ENCODE measurements around the gene AFDN. TPM values are rescaled to one million over a fixed set of nuclear protein-coding genes. Genes with fewer than 3 reads are reported as not detected.

The AFDN gene
- total and polyA plus RNA-seq, 10 of the 15 experiments (the other 5 are each of a cell fraction or from before 2014, with no cell fraction given), result 5.7 to 68.2 (median 45.1) TPM

DNA sequence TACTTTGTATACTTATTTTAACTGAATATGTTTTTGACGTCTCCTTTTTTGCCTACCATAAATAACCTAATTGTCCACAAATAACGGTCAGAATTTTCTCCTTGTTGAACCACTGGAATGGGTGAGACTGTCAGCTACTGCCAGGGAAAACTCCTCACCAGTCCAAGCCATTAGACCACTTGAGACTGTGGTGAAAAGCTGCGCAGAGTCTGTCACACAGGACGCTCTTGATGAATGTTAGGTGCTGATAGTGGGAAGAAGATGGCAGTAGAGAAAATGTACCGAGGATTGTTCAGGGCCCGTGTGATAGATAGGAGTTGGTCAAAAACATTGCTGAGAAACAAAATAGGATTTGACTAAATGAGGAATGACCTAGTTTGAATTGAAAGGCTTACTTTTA lies 95.1 kb downstream of the AFDN start:
- H3K27me3 ChIP-seq (replicated peaks in 1 of 2; ENCODE audit: control insufficient read depth in 2 of 2, insufficient read depth in 2 of 2, low read length in 1 of 2), result no peaks in the 10 kb centered on the region
- no peak overlapping the region for H3K4me2 ChIP-seq (ENCODE audit: control insufficient read depth, insufficient read depth)
- no peaks in the 10 kb centered on the region for H3K4me1 ChIP-seq (ENCODE audit: control insufficient read depth, insufficient read depth, low read length)
- no peak overlapping the region for H2AFZ ChIP-seq (ENCODE audit: control insufficient read depth, low read depth, low read length)
- H3K79me2 ChIP-seq (ENCODE audit: control insufficient read depth, insufficient read depth, low read length), result no peaks in the 10 kb centered on the region
- no peaks in the 10 kb centered on the region for H4K20me1 ChIP-seq (ENCODE audit: control insufficient read depth, insufficient read depth)
- ChIA-PET CTCF (interaction anchor here (1.1 kb wide), 1 partner anchor 11 kb away, joined by 3 read pairs; no protein-coding TSS in a partner anchor), RAD21 (ENCODE audit: unreplicated experiment) (no interaction called here), SMC1A (ENCODE audit: uncharacterized antibody, unreplicated experiment) (interaction anchor here (1.1 kb wide), 1 partner anchor 8 kb away, joined by 3 read pairs; no protein-coding TSS in a partner anchor), POLR2A (interaction anchor here (0.5 kb wide), 1 partner anchor 25 kb away, joined by 3 read pairs; no protein-coding TSS in a partner anchor)
- WGBS (ENCODE audit: insufficient coverage, insufficient replicate concordance, low lambda C conversion rate, missing lambda C conversion rate), result 97% methylated on average over 6 of the region's 6 CpGs
- H3K9ac ChIP-seq (ENCODE audit: control insufficient read depth, insufficient read depth, low read length), result no peak overlapping the region
- H3K36me3 ChIP-seq (ENCODE audit: control insufficient read depth in 2 of 2, insufficient read depth in 2 of 2, low read length in 1 of 2), result peaks cover 6 to 12% of the 10 kb centered on the region in 2 experiments; a peak in 3 of 4 replicates
- no peaks in the 10 kb centered on the region for H3K9me3 ChIP-seq (replicated peaks; ENCODE audit: control insufficient read depth, insufficient read depth, low read length)
- no peak for FAIRE-seq
- BruUV-seq (replicated peaks), result no TSS peak
- in situ Hi-C loops (cut with MboI), result no loop called here
- intact Hi-C loops (cut with micrococcal nuclease; ENCODE audit: unreplicated experiment), result no loop called here
- DNase-seq (ENCODE audit: low read depth, low spot score), result no peak
- ATAC-seq, result no peak
- H3K27ac ChIP-seq (ENCODE audit: control insufficient read depth, insufficient read depth), result no peak overlapping the region
- TF ChIP-seq, protein P1, sequence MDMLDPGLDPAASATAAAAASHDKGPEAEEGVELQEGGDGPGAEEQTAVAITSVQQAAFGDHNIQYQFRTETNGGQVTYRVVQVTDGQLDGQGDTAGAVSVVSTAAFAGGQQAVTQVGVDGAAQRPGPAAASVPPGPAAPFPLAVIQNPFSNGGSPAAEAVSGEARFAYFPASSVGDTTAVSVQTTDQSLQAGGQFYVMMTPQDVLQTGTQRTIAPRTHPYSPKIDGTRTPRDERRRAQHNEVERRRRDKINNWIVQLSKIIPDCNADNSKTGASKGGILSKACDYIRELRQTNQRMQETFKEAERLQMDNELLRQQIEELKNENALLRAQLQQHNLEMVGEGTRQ (IDR thresholded peaks at IDR 0.05; ENCODE audit: borderline replicate concordance, low read depth, low read length), result no peak
- TF ChIP-seq WRNIP1 (IDR thresholded peaks at IDR 0.05; ENCODE audit: borderline replicate concordance, low read depth, low read length) (no peak), SUPT20H (IDR thresholded peaks at IDR 0.05; ENCODE audit: borderline replicate concordance, control insufficient read depth, low read depth, low read length) (no peak), MTA2 (IDR thresholded peaks at IDR 0.05; ENCODE audit: low read depth) (no peak), ESRRA (IDR thresholded peaks at IDR 0.05; ENCODE audit: low read length) (no peak), HDAC2 (IDR thresholded peaks at IDR 0.05) (no peak), YBX1 (IDR thresholded peaks at IDR 0.05) (no peak), FOXK2 (IDR thresholded peaks at IDR 0.05) (no peak), TCF7 (IDR thresholded peaks at IDR 0.05; ENCODE audit: borderline replicate concordance) (no peak), RAD51 (IDR thresholded peaks at IDR 0.05) (no peak), MLLT1 (IDR thresholded peaks at IDR 0.05) (no peak), CREM (IDR thresholded peaks at IDR 0.05; ENCODE audit: low read depth) (no peak), RELA (IDR thresholded peaks at IDR 0.05; ENCODE audit: borderline replicate concordance, partially characterized antibody) (no peak)
- TF ChIP-seq, protein P2, sequence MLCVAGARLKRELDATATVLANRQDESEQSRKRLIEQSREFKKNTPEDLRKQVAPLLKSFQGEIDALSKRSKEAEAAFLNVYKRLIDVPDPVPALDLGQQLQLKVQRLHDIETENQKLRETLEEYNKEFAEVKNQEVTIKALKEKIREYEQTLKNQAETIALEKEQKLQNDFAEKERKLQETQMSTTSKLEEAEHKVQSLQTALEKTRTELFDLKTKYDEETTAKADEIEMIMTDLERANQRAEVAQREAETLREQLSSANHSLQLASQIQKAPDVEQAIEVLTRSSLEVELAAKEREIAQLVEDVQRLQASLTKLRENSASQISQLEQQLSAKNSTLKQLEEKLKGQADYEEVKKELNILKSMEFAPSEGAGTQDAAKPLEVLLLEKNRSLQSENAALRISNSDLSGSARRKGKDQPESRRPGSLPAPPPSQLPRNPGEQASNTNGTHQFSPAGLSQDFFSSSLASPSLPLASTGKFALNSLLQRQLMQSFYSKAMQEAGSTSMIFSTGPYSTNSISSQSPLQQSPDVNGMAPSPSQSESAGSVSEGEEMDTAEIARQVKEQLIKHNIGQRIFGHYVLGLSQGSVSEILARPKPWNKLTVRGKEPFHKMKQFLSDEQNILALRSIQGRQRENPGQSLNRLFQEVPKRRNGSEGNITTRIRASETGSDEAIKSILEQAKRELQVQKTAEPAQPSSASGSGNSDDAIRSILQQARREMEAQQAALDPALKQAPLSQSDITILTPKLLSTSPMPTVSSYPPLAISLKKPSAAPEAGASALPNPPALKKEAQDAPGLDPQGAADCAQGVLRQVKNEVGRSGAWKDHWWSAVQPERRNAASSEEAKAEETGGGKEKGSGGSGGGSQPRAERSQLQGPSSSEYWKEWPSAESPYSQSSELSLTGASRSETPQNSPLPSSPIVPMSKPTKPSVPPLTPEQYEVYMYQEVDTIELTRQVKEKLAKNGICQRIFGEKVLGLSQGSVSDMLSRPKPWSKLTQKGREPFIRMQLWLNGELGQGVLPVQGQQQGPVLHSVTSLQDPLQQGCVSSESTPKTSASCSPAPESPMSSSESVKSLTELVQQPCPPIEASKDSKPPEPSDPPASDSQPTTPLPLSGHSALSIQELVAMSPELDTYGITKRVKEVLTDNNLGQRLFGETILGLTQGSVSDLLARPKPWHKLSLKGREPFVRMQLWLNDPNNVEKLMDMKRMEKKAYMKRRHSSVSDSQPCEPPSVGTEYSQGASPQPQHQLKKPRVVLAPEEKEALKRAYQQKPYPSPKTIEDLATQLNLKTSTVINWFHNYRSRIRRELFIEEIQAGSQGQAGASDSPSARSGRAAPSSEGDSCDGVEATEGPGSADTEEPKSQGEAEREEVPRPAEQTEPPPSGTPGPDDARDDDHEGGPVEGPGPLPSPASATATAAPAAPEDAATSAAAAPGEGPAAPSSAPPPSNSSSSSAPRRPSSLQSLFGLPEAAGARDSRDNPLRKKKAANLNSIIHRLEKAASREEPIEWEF (IDR thresholded peaks at IDR 0.05; ENCODE audit: insufficient replicate concordance, low read depth, low read length), result no peak
- TF ChIP-seq, protein P3, sequence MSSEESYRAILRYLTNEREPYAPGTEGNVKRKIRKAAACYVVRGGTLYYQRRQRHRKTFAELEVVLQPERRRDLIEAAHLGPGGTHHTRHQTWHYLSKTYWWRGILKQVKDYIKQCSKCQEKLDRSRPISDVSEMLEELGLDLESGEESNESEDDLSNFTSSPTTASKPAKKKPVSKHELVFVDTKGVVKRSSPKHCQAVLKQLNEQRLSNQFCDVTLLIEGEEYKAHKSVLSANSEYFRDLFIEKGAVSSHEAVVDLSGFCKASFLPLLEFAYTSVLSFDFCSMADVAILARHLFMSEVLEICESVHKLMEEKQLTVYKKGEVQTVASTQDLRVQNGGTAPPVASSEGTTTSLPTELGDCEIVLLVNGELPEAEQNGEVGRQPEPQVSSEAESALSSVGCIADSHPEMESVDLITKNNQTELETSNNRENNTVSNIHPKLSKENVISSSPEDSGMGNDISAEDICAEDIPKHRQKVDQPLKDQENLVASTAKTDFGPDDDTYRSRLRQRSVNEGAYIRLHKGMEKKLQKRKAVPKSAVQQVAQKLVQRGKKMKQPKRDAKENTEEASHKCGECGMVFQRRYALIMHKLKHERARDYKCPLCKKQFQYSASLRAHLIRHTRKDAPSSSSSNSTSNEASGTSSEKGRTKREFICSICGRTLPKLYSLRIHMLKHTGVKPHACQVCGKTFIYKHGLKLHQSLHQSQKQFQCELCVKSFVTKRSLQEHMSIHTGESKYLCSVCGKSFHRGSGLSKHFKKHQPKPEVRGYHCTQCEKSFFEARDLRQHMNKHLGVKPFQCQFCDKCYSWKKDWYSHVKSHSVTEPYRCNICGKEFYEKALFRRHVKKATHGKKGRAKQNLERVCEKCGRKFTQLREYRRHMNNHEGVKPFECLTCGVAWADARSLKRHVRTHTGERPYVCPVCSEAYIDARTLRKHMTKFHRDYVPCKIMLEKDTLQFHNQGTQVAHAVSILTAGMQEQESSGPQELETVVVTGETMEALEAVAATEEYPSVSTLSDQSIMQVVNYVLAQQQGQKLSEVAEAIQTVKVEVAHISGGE (CRISPR knock-in tag; IDR thresholded peaks at IDR 0.05), result no peak
- no peak overlapping the region for H3K4me3 ChIP-seq

Measured in GM12878 (cell line).